HG03432 (cell line): Measurements from ENCODE around the gene P2RX3.

Experiments used
- ATAC-seq: cut with Tn5 transposase; IDR thresholded peaks from one replicate; pipeline ENCODE4 v1.9.1; 2021; ENCODE audit warnings: mild to moderate bottlenecking, moderate library complexity; ENCODE audit not compliant: unreplicated experiment

The P2RX3 gene

DNA sequence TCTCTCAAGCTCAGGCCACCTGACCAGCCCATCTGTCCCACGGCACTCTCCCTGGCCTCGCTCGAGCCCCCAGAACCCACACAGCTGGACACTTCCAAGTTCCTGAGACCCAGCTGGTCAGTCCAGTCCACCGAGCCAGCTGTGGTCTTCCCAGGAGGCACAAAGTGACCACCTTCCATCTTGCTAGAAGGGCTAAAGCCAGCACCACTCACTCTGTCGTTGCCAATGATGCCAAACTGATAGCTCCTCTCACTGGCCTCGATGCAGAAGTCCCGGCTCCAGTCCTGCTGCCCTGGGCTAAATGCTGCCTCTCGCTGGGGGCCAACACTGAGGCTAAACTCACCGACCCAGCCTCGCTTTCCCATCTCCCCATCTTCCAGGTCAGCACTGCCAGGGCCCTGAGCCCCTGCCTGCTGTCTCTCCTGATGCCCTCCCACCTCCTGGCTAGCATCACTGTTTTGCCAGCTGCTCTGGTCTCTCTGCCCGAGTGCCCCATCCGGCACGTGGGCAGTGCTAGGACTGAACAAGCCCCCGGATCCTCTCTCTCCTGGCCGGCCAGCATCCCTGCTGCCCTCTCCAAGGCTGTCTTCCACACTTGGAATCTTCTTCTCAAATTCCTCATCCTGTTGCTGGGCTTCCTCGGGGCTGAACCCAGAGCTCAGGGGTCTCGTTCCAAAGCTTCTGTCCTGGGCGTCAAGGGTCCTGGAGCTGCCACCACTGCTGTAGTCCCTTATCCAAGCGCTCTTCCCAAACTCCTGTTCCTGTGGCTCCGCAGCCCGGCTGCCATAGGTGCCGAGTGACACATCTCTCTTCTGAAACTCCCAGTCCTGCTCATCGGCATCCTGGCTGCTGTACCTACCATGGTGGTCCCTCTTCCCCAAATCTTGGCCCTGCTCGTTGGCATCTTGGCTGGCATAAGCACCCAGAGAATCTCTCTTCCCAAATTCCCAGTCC, 28.8 kb upstream of the P2RX3 start:
- ATAC-seq = no peak

DNA sequence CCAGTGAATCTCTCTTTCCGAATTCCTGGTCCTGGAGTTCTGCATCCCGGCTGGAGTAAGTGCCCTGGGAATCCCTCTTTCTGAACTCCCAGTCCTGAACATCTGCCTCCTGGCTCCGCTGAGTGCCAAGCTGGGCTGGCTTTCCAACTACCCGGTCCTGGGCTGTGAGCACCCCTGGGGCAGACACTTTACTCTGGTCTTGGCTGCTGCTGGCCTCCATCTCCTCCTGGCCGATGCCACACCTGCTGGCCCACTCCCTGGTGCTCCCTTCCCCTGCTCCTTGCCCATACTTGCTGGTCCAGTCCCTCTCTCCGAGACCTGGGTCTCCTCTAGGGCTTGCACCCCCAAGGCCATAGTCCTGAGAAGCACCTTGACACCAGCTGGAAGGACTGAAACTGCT, 28.1 kb upstream of the P2RX3 start:
- ATAC-seq = no peak

DNA sequence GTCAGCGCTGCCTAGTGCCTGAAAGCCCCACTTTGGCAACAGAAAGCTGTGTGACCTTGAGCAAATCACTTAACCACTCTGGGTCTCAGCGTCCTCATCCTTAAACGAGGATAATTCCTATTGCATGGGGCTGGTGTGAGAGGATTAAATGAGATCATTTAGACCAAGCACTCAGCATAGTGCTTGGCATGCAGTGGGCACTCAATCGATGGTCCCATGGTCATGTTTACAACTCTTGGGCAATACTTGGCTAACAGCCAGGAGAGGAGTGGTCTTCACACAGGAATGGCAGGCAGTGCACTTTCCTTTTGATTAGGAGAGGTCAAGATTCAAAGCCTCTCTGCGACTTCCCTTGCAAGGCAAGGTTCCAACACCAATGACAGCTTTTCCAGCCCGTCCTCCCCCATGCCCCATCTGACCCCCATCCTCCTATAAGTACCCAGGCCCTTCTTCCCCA, 27.5 kb upstream of the P2RX3 start:
- ATAC-seq = no peak

DNA sequence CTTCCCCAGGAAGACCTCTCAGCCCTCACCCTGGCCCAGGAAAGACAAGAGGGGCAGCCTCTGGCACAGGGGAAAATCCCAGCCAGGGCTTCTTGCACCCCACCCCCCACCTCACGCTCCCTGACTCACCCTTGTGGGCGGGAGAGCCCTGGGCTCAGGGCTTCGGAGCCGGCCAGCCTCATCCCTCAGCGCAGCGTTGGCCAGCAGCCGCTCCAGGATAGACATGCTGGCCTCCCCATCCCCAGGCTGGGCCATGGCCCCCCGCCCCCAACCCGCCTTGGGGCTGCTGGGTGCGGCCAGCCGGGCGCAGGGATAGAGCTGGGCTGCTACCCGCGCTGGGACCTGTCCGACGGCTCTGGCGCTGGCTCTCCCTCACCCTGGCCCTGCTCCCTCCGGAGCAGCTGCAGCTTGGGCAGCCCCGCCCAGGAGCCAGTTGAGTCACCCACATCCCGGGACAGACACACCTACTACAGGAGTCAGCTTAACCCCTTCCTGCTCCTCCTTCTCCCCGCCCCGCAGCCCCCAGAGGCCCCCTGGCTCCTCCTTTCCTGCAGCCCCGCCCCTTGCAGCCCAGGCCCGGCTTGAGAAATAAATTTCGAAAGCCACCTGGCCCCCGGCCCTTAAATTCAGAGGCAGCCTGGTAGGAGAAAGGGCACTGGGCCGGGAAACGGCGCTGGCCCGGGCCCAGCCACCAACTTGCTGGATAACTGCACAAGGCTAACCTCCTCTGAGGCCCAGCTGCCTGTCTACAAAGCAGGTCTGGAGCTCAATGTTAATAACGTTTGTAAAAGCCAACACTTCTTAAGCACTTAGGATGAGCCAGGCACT, 26.8 kb upstream of the P2RX3 start:
- ATAC-seq = peak; percentile 98

DNA sequence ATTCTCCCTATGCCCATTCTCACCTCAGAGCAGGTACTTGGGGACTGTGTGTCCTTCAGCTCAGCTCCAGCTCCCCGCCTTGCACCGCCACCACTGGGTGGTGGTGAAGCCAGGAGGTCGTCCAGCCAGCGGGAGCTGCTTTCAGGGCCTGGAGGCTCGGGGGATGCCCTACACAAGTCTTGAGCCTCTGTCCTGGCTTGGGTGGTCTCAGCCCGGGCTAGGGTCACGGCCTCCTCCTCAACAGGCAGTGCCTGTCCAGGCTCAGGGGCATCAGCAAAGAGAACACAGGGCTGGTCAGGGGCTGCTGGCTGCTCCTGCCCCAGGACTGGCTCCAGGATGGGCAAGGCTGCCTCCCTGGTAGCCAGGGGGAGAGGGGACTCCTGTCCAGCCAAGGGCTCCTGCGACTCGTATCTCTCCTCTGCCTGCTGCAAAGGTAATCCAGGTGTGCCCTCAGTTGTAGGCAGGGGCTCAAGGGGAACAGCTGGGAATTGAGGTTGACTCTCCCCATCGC, 25.6 kb upstream of the P2RX3 start:
- no peak for ATAC-seq

DNA sequence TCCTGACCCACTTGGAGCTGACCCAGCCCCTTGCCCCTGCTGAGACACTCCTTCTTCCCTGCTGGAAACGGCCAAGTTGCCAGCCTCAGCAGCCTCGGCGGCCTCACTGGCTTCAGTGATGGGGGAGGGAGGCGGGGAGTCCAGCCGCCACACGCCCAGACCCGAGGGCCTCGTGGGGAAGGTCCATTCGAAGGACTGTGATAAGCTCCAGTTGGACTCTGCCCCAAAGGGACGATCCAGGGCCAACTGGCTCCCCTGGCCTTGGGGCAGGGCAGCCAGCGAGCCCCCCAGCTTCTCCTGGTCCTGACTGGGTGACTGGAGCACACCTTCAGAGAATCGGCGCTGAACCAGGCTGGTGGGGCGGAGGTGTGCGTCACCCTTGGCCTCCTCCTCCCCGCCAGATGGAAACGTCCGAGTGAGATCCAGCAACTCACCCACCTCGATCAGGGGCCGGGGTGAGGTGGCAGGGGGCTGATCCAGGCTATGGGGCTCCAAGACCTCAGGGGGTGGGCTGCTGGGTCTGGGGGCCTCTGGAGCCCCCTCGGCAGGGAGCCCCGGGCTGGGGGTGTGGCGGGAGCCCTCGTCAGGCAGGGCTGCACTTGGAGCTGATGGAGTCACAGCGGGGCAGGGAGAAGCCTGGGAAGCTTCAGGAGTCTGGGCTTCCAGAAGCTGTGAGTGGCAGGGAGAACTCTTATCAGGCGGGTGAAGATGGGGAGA, 24.9 kb upstream of the P2RX3 start:
- no peak for ATAC-seq

DNA sequence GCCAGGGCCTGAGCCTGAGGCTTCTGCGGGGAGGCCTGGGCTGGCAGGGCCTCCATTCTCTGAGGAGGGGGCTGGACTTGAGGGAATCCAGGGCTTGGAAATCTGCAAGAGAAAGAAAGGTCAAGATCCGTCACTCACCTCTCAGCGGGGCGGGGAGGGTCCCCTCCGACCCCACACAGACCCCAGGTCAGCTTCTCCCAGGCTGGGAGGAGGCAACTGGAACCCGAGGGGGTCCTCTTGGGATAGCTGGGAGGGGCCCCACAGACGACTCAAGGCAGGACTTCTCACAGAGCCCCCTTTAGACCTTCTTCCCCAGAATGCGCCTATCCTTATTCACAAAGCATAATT, 24.4 kb upstream of the P2RX3 start:
- ATAC-seq = no peak

DNA sequence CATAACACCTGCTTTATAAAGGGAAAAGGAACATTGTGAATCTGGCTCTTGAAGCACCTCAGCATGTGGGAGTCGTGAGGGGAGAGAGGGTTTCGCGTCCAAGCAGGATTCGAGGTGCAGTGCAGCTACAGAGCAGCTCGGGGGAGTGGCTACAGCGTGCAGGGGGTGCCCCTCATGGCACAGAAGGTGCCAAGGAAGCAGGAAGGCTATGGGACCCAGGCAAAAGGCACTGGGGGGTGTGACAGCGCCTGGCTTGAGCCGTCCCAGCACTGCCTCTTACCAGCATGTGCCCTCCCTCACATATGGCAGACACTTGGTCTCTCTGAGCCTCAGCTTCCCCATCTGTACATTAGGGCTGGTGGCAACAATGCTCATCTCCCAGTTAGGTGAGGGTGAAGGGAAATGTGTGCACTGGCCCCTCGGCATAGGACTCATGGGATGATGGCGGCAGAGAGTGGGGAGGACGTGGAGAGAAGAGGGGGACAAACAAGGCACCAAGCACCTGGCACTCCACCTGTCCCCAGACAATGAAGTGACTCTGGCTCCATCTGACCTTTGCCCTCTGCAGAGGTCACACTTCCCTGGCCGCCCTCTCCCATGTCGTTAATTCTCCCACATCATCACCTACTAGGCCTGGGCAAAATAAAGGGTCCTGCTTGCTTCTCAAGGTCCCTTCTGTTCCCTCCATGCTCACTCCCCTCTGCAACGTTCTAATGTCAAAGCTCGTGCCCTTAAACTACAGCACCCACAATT, 23.8 kb upstream of the P2RX3 start:
- no peak for ATAC-seq

DNA sequence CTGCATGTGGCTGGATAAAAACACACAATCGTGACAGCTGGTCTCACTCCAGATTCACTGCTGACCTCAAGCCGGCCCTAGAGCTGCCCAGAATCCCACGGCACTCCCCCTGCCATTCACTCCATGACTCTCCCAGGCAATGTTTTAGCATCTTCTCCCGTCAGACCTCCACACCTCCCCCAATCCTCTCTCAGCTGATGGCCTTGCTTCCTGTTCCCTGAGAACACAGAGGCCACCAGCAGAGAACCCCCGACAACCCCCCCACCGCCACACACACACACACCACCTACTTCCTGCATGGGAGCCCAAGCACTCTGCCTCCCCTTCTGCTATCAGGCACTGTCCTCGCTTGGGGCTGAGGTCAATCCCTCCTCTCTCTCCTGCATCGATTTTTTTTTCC, 22.7 kb upstream of the P2RX3 start:
- ATAC-seq = no peak

DNA sequence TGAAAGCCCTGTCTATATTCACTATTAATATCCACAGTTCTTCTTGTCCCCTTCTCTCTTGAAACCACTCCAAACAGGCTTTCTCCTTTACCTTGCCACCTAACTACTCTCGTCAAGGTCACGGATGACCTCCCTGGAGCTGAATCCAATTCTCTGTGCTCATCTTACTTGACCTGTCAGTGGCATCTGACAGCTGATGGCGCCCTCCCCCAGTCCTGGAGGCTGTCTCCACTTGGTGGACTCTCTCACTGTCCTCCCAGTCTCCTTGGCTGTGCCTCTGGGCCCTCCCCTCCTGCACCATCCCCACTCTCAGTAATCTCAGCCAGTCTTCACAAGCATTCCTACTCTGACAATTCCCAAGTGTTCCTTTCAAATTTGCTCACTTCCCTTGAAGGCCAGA, 22.1 kb upstream of the P2RX3 start:
- ATAC-seq = no peak

DNA sequence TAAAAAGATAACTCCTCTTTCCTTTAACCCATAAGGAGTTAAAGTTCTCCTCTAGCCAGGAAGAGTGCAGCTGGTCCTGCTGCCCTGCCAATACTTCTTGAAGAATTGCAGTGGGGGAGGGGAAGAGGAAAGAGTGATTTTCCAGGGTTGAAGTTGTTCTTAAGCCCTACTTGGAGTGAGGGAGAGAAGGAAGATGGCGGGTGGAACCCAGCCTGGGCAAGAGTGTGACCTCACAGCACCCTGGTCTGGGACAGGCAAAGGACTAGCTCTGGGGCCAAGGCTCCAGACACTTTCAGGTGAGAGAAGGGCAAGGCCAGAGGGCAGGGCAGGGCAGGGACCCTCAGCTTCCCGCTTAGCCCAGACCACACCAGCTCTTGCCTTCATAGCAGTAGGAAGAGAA, 20.0 kb upstream of the P2RX3 start:
- ATAC-seq = no peak

DNA sequence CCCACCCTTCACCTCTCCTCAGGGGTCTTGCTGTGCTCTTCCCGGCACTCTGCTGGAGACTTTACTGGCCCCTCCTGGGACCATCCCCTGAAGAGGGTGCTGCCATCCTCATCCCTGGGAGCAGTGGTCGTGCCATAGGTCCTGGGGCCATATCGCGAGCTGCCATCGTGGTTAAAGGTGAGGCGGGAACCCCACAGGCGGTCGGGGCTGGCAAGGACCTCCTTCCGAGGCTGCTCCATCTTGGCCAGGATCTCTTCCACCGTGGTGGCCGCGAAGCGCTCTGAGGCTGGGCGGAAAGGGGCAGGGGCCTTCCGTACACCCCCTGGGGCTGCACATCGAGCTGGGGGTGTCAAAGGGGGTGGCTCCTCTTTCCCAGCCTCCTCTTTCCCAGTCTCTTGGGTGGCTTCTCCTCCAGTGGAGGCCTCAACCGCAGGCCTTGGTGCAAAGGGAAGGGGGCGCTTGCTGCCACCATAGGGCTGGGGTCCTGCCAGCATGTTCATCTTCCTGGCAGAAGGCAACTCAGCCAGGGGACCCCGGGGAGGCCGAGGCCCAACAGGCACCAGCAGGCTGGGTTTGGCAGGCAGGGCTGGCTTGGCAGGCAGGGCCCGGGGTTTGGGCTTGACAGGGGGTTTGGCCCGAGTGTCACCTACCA, 18.0 kb upstream of the P2RX3 start:
- no peak for ATAC-seq

DNA sequence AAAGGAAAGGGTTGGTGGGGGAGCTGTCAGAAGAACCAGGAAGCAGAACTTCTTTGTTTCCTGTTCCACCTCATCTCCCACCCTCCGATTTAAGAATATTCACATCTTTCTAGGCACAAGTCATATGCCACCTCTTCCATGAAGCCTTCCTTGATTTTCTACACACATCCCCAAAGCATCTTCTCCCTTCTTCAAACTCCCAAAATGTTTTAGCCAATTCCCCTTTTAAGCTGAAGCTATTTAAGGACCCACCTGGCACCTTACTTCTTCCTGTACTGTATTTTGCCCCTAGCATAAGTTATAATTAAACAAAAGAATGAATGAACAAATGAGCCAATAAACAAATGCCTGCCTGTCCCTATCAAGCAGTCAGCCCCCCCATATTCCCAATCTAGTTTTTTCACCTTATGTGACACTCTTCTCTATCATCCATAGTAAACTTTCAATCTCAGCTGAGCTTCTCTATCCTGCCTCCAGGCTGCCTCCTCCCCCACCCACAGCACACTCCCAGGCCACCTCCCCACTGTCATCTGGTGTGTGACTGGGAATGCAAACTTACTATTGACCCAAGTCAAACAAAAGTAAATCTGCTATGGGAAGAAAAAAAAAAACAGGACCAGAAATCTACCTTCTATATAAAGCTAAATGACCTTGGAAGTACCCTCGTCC, 17.3 kb upstream of the P2RX3 start:
- ATAC-seq = no peak

DNA sequence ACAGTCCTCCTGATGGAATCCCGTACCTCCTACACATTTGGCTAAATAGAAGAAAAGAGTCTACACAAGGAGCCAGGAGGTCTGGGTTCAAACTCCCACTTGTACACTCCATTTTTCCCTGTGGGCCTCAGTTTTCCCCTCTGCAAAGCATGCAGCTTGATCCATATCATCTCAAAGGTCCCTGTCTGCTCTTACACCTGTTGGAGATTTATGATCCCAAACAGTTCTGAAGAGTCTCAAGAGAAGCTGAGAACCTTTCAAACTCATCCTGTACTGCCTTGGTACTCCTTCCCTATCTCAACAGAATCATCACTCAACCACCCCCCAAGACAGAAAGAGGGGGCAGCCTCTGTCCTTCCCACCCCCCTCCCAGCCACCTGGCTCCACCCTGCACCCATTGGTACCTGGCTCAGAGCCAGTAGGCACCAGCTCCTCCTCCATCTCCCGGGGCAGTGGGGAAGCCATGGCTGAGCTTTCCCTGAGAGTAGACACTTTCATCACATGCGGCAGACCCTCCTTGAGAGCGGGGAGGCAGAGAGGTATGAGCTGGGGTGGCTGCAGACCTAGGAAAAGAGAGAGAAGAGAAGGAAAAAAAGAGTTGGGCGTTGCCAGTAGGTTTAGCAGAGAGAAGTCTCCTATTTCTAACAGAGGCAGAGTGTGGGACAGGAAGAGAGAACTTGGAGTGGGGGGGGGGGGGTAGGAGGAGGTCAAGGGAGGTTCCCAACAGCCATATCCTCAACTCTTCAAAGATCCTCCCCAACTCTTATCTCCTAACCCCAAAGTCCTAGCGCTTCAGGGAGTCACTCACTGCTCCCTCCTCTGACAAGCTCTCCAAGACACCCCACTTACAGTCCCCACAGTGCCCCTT, 16.5 kb upstream of the P2RX3 start:
- ATAC-seq = no peak

DNA sequence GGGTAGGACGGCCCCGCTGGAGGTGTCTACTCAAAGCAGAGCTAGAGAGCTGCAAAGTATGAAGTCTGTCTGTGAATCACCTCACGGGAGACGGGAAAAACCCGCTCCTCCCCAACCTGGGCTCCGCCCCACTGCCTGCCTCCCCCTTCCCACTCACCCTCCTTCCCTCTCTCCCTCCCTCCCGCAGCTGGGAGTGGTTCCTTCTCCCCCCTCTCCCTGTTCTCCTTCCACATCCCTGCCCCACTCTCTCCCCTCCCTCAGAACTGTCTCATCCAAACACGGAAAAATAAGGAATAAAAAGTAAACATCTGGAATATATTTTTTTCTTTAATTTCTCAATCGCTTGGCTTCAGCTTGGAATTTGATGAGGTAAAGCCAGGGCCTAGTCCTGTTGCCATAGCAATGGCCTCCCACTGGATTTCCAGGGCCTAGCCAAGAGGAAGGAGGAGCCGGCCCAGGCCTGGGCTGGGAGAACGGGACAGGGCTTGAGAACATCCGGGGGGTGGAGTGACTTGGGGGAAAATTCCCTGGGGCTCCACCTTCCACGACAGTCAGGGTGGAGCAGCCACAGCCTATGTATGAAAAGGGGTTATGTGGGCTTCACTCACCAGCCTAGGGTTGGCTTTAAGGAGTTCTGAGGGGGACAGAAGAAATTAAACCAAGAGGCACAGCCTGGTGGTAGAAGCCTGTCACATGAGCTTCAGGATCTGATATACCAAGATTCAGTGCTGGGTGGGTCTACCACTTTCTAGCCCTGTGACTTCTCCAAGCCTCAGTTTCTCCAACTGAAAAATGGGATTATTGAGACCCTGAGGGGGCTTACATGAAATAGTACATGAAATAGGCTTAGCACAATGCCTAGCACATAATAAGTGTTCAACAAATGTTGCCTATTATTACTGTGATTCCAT, 15.6 kb upstream of the P2RX3 start:
- no peak for ATAC-seq

DNA sequence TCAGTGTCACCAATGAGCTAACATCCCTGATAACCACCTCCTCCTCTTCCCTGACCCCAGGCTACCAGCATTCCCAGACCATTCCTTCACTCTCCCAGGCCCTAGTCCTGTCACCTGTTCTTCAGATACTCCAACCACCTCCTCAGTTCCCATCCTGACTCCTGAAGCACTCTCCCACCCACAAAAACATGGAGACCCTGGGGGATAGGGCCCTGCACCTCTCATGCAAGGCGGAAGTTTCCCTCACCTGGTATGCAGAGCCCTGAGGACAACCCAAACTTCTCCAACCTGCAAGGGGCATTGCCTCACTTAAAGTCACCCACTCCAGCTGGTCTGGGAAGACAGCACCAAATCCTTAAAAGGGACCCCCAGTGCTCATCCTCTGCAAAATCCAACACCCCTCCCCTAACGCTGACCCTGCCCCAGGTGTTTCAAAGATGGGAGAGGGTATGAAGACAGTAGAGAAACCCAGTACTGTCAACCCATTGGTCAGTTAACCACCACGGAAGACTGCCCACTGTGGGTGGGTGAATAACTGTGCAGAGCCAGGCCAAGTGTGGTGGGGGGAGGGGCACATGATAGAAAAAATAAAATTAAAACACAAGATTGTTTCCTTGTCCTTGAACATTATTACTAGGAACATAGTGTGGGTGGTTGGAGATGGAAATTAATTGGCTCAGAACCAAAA, 14.8 kb upstream of the P2RX3 start:
- ATAC-seq = no peak

DNA sequence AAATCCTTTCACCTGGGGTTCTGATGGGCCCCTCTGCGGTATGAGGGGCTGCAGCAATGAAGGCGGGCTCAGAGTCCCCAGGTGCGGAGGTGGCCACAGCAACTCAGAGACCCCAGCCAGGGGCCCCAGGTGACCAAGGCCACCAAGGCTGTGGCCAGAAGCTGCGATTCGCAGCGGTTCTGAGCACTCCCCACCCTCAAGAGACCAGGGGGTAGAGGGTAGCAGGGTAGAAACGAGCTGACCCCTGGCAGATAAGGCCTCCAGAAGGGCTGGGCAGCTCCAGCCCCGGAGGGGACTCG, 14.3 kb upstream of the P2RX3 start:
- ATAC-seq = no peak
